ENCODE data around the gene RASSF8.

DNA sequence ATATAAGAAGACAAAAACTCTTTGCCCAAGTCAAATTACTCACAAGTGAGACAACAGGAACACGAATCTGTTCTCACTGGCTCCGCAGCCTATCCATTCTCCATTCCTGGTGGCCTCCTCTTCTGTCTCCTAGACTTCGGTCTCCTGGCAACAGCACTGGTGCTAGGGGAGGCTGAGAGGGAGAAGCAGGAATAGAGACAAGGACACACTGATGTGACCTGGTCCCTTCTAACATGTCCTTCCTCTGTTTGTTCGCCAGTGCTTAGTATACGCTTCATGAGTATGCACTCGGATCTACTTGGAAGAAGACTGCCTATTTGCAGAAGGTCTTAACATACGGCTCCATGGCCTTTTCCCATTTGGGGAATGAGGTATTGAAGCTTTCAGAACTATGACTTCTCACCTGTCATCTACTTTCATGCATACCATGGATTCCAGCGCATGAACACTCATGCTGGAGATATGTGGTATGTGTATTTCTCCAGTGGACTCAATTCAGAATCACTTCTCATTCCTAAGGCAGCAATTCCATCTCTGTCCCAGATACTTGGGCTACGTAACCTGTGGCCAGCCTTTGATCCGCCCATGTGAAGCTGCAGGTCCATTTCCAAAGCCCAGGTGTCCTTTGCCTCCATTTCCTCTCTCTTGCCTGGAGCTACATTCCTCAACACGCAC, 132.5 kb downstream of the RASSF8 start:
- TF ChIP-seq, protein P1, sequence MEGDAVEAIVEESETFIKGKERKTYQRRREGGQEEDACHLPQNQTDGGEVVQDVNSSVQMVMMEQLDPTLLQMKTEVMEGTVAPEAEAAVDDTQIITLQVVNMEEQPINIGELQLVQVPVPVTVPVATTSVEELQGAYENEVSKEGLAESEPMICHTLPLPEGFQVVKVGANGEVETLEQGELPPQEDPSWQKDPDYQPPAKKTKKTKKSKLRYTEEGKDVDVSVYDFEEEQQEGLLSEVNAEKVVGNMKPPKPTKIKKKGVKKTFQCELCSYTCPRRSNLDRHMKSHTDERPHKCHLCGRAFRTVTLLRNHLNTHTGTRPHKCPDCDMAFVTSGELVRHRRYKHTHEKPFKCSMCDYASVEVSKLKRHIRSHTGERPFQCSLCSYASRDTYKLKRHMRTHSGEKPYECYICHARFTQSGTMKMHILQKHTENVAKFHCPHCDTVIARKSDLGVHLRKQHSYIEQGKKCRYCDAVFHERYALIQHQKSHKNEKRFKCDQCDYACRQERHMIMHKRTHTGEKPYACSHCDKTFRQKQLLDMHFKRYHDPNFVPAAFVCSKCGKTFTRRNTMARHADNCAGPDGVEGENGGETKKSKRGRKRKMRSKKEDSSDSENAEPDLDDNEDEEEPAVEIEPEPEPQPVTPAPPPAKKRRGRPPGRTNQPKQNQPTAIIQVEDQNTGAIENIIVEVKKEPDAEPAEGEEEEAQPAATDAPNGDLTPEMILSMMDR (IDR thresholded peaks at IDR 0.05) = no peak
- no peak for TF ChIP-seq EZH2 (IDR thresholded peaks at IDR 0.05)
